Prostate gland (tissue), 1 donor: ENCODE results near the gene HACD2.

ENCODE experiments used
- POLR2A ChIP-seq: fragments of 450-650 bp; IDR thresholded peaks from one replicate; pipeline ENCODE4 v1.6.1; 2016; ENCODE audit warnings: antibody characterized with exemption, mild to moderate bottlenecking
- POLR2AphosphoS5 ChIP-seq: sonication (generic); formaldehyde crosslinking; IDR thresholded peaks from one replicate; pipeline ENCODE4 v1.6.1; 2017; ENCODE audit warnings: antibody characterized with exemption

DNA sequence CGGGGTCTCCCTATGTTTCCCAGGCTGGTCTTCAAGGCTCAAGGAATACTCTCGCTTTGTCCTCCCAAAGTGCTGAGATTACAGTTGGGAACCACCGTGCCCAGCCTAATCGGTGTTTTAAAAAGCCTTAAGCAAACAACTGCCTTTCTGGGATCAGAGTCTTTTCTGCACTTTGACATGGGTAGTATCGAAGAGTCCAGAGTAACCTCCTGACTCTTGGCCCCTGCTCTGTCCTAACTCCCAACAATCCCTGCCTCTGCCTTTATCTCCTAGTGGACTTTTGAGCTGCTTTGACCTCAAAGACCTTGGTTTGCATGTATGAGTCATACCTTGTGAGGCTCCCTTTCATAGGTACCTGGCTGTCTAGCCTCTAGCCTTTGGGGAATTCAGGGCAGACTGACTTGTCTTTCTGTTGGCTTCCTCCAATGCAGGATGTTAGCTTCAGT, 21.0 kb upstream of the HACD2 start:
- no peak for TF ChIP-seq POLR2AphosphoS5
- TF ChIP-seq POLR2A: no peak
